Stimulated activated CD8-positive, alpha-beta memory T cell treated with anti-CD3 and anti-CD28 coated beads, Interleukin-15, amount 100 ng/mL, for 24 hours (primary cell): ENCODE measurements around the gene GSG1L2.
"Not testable (repeated sequence)": the region's sequence is repeated elsewhere in the genome, so short reads cannot be mapped to it uniquely, and the experiment has no call there.

Experiments
- DNase-seq: peaks from one replicate; pipeline ENCODE4 v3.0.0-alpha.2; 2020; ENCODE audit warnings: low read depth

The GSG1L2 gene

GRCh38 chr17:9788601-9789000 is 33.3 kb downstream of the GSG1L2 start:
- DNase-seq: no peak

- no peak for DNase-seq
Measured at GRCh38 chr17:9784544-9784943, 37.3 kb downstream of the GSG1L2 start.

- DNase-seq: not testable (repeated sequence)
Measured at GRCh38 chr17:9783465-9783864, 38.4 kb downstream of the GSG1L2 start.

DNA sequence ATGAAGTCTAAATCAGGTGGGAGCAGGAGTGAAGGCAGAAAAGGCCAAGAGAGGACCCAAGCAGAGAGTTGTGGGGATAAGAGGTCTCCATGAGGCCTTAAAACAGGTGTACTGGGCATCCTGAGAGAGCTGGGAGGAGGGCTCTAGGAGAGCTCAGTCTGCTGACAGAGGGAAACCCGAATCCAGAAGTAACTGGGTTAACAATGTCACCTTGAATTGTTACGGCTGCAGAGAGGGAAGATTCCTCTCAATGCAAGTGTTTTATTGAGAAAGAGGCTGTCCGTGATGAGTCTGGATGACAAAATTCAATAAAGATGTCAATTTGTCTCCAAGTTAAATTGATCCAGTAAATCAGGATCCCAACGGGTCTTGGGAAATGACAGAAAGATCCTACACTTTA is 38.8 kb downstream of the GSG1L2 start:
- no peak for DNase-seq

DNA sequence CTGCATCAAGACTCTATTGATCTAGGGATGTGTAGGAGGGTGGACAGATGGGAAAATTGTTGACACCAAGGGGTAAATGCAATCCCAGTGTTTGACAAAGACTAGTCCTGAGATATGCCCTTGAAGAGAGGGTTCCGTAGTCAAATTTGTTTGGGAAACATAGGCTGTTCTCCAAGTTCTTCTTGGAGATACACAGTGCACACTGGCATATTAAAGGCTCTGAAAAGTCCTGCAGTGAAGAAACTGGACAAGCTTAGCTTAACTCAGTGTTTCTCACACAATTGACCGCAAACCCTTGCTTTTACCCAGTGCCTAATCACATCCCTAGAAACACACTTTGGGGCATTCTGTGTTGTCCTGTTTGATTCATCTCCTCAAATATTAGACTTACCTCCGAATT is 41.3 kb downstream of the GSG1L2 start:
- DNase-seq: no peak

DNA sequence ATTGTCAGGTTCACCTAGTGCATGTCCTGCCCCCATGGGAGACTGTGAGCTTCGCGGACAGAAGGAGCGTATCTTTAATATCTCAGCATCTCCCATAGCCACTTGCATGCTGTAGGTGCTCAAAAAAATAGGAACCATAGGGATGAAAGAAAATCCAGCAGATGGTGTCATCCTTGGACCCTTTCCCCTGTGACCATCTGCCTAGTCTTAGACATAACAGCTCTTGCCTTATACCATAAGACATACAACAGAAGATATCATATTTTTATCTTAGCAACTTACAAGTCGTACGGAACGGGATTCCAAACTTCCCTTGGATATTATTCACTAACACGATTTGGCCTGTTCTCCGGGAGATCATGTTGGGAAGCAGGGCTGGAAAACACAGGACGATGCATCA is 45.0 kb downstream of the GSG1L2 start:
- no peak for DNase-seq

DNA sequence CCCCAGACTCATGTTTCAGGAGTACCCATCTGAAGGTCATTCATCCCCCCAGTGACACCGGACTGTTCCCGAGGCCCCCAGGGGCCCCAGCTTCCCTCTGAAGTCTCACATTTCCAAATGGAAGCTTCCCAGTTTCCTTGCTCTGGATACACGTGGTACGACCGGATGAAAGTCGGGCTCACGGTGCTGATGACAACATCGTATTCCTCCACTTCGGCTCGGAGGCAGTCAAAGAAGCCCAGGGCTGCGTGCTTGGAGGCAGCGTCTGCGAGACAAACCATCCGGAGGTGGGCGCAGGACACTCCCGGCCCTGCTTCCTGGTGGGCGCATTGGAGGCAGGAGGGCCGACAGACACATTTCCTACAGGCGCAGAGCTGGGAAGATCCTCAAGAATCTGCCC is 49.2 kb downstream of the GSG1L2 start:
- no peak for DNase-seq

GRCh38 chr17:9771465-9771864 is 50.4 kb downstream of the GSG1L2 start:
- no peak for DNase-seq

GRCh38 chr17:9769036-9769695 is 52.7 kb downstream of the GSG1L2 start:
- DNase-seq: no peak

GRCh38 chr17:9768381-9768934 is 53.4 kb downstream of the GSG1L2 start:
- DNase-seq: no peak

GRCh38 chr17:9767432-9767991 is 54.4 kb downstream of the GSG1L2 start:
- no peak for DNase-seq

GRCh38 chr17:9766970-9767369 is 54.9 kb downstream of the GSG1L2 start:
- DNase-seq: no peak

DNA sequence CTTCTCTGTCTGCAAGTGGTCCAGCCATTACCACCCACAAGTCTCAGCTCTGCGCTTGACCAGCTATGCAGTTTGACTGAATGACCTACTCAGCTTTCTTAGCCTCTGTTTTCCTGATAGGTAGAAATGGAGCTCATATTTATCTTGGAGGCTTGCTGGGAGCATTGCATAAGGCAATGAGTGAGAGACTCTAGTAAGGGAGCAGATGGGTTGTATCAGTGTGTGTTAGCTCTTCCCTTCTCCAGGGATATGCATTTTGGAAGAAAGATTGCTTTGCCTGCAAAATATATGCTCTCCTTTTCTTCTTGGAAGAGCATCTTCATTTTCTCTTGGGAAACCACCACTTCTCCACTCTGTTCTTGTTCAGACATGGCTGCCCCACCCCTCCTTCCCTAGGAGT is 56.6 kb downstream of the GSG1L2 start:
- DNase-seq: no peak

- DNase-seq: no peak
Measured at GRCh38 chr17:9763643-9764042, 58.2 kb downstream of the GSG1L2 start.

DNA sequence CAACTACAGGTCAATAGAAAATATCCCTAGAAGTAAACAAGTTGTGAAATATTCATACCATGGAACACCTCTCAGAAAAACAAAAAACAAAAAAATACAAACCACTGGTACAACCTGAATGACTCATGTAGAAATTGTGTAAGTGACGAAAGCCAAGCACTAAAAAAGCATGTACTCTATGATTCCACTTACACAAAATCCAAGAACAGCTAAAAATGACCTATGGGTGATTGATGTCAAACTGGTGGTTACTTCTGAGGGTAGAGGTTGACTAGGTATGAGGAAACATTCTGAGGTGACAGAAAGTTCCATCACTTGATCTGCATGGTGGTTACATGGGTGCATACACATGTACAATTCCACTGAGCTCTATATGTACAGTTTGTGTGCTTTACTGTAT is 61.6 kb downstream of the GSG1L2 start:
- no peak for DNase-seq

- no peak for DNase-seq
Measured at GRCh38 chr17:9755083-9755482, 66.8 kb downstream of the GSG1L2 start.
